Hippocampal formation (tissue), 2 donors: Measurements from ENCODE around the gene OGFOD2.

Source experiments
- DNase-seq, 2 donors: peaks; one replicate each; lab custom pipeline; 2025; lab: John Stamatoyannopoulos, UW

Gene OGFOD2

DNA sequence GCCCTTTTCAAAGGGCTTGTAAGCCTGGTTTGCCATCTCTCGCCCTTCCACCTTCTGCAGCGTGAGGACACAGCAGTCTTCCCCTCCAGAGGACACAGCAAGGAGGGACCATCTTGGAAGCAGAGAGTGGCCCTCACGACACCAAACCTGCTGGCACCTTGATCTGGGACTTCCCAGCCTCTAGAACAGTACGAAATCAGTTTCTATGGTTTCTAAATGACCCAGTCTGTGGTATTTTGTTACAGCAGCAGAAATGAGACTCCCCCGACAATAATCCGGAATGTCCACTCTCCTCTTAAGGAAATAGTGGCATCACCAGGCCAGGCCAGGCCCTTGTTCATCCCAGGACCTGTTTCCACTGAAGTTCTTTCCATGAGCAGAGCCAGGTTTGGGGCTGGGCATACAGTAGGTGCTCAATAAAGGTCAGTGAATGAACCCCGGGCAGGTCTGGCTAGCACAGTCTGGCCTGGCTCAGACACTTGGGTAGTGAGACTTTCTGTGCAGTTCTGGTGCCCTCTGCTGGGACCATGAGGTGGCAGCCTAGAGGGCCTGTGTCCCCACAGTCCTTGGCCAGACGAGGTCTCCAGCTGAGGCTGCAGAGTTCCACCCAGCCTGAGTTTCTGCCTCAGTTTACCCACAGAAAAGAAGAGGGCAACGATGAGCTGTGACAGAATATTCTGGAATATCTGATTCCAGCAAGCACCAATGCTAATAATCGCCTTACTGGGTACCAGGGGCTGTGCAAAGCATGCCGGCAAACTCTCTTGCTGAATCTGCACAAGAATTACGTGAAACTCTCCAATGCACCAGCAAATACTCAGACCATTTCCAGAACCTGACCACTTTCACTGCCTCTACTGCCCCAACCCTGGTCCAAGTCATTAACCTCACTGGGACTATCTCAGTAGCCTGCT is 22.8 kb upstream of the OGFOD2 start:
- peak; percentile 62 to 68 for DNase-seq

GRCh38 chr12:122955156-122955555 is 19.9 kb upstream of the OGFOD2 start:
- no peak for DNase-seq

DNA sequence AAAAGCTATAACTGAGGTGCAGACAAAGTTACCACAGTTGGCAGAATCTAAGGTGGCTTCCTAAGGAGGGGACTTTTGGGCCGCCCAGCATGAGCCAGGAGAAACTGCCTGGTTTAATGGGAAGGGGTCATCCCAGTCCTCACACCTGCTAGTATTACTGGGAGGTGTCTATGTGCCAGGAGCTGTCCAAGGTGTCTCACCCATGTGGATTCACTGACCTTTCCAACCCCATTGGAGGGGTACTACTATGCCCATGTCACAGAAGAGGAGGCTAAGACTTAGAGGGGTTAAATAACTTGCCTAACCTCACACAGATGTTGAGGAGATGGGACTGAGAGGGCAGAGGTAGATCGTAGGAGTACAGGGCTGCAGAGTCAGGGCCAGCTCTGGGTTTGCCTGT is 19.0 kb upstream of the OGFOD2 start:
- DNase-seq, result no peak

DNA sequence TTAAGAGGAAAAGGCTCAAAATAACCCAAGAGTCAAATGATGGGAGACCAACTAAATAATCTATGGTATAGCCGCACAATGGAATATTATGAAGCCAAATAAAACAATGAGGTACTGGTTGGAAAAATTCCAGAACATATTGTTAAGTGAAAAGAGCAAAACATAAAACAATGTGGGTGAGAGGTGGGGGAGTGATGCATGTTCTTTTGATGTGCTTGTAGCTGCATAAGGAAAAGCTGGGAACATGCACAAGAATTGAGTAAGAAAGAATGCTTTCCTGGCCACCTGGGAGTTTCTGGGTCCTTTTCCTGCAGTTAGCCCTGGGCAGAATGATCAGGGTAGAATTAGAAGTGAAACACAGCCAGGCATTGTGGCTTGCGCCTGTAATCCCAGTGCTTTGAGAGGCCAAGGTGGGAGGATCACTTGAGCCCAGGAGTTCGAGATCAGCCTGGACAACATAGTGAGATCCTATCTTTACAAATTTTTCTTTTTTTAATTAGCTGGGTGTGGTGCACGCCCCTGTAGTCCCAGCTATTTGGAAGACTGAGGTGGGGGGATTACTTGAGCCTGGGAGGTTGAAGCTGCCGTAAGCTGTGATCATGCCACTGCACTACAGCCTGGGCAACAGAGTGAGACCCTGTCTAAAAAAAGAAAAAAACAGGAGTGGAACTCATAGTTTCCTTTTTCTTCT is 16.7 kb upstream of the OGFOD2 start:
- no peak for DNase-seq

DNA sequence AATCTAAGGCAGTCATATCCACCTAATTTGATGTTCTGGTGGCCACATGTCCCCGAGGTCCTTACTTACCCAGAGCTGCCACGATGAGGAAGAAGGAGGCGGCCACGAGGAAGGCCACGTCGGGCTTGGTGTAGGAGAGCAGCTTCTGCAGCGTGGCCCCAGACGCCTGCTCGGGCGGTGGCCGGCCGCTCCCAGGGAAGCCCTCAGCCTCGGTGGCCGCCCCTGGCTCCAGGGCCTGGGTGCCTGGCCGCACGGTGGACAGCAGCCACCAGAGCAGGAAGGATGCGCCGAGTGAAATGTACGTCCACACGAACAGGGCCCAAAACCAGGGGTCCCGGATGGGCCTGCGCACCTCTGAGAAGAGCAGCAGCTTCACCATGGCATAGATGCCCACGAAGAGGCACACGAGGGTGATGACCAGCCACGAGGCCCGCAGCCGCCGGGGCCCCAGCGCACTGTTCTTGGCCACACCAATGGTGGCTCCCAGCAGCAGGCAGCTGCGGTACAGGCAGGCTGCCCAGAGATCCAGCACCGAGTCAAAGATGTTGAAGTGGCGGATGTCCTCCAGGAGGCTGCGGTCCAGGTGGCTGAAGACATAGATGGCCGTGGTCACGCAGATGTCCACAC is 15.4 kb upstream of the OGFOD2 start:
- no peak for DNase-seq

GRCh38 chr12:122960193-122960569 is 14.9 kb upstream of the OGFOD2 start:
- no peak for DNase-seq

DNA sequence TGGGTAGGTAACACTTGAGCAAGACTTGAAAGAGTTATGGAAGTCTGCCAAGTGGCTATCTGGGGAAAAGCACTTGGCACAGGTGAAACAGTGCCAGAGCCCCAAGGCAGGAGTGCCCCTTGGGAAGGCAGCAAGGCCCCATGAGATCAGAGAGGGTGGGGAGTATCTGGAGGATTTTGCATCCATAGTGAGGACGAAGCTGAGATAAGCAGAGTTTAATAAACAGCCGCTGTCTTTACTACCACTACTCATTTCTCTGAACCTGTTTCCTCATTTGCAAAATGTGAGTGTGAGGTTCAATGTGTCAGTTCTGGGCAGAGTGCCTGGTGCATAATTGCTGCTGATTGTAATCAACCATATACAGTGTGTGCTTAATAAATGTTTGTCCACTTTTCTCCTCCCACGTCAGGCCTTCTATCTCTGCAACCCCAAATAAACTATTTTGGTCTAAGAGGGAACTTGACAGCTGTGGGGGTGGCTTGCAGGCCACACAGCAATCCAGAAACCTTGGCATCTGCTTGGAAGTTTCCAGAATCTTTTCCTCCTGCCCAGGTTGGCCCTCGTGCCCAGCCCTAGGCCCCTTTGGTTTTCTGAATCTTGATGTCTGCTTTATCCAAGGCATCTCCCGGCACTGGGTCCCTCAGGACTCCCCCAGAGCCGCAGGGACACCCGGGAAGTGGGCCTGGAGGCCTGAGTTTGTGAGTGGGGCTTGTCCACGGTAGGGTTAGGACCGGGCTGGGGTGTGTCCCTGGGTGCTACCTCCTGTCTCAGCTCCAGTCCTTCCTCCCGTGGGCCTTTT is 13.3 kb upstream of the OGFOD2 start:
- no peak for DNase-seq

GRCh38 chr12:122963941-122964265 is 11.1 kb upstream of the OGFOD2 start:
- no peak for DNase-seq

- no peak for DNase-seq
Measured at GRCh38 chr12:122964439-122965257, 10.4 kb upstream of the OGFOD2 start.

- no peak for DNase-seq
Measured at GRCh38 chr12:122965321-122965751, 9.7 kb upstream of the OGFOD2 start.

- peak; percentile 76 to 90 for DNase-seq
Measured at GRCh38 chr12:122965851-122966742, 8.9 kb upstream of the OGFOD2 start, which contains the start of gene ABCB9. Gene ABCB9, minus strand, starts transcription at chr12:122966463. Its CDS starts 6,228 bp downstream, at chr12:122960235.

- DNase-seq, result no peak
Measured at GRCh38 chr12:122966743-122967550, 8.1 kb upstream of the OGFOD2 start.

DNA sequence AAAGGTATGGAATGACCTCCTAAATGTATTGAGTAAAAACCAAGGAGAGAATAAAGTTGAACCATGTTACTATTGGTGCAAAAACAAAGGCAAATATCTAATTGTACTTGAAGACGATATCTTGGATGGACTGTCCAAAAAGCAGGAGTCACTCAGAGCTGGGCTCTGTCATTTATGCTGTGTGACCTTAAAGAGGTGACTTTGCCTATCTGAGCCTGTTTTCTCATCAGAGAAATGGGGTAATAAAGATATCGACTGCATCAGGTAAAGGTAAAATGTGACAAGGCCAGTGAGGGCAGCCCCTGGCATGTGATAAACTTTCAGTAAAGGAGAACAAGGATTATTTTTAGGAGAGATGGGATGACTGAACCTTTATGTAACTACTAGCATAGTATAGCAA is 6.9 kb upstream of the OGFOD2 start:
- DNase-seq, result no peak

DNA sequence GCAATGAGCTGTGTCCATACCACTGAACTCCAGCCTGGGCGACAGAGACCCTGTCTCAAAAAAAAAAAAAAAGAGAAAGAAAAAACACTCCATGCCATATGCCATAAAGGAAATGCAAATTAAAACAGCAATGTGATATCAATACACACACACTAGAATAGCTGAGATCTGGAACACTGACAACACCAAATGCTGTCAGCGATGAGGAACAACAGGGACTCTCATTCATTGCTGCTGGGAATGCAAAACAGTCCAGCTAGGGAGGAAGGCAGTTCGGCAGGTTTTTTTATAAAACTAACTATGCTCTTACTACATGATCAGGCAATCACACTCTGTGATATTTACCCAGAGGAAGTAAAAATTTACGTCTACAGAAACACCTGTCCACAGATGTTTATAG is 5.4 kb upstream of the OGFOD2 start:
- DNase-seq, result peak; percentile 22 to 82

GRCh38 chr12:122974274-122974891 is 661 bp upstream of the OGFOD2 start:
- peak; percentile 97 to 99 for DNase-seq

GRCh38 chr12:122975790-122976647 is 975 bp downstream of the OGFOD2 start:
- no peak for DNase-seq

GRCh38 chr12:122976648-122976975 is 1.6 kb downstream of the OGFOD2 start:
- DNase-seq, result no peak

GRCh38 chr12:122977153-122977552 is 2.1 kb downstream of the OGFOD2 start:
- no peak for DNase-seq
